HepG2 (cell line): ENCODE data around the gene TMEM198. TPM values are rescaled to one million over a fixed set of nuclear protein-coding genes. Genes with fewer than 3 reads are reported as not detected.

Experiments used
- CEBPG ChIP-seq: IDR thresholded peaks from 2 replicates; pipeline ENCODE4 v1.6.1; 2016
- ERF ChIP-seq: IDR thresholded peaks from 2 replicates; pipeline ENCODE4 v1.6.1; 2018; ENCODE audit warnings: missing biosample characterization, missing genetic modification reagents
- FIP1L1 ChIP-seq: fragments of 200-400 bp; formaldehyde crosslinking; IDR thresholded peaks from 2 replicates; pipeline ENCODE4 v1.6.1; 2018; ENCODE audit warnings: low read depth, mild to moderate bottlenecking, low read length, moderate library complexity, borderline replicate concordance; ENCODE audit not compliant: insufficient read depth
- FOXP1 ChIP-seq, 2 experiments: fragments of 450-650 bp in 1 of 2; IDR thresholded peaks; 2 replicates each; pipeline ENCODE4 v1.6.1; 2017 to 2018; ENCODE audit warnings: antibody characterized with exemption in 1 of 2
- HES4 ChIP-seq: sonication (generic); formaldehyde crosslinking; IDR thresholded peaks from 2 replicates; pipeline ENCODE4 v1.9.0; 2021; ENCODE audit warnings: mild to moderate bottlenecking, missing genetic modification reagents, borderline replicate concordance
- HNRNPUL1 ChIP-seq: fragments of 200-400 bp; formaldehyde crosslinking; IDR thresholded peaks from 2 replicates; pipeline ENCODE4 v1.6.1; 2017; ENCODE audit warnings: low read depth, mild to moderate bottlenecking, low read length, moderate library complexity
- KDM6A ChIP-seq: IDR thresholded peaks from 2 replicates; pipeline ENCODE4 v1.6.1; 2016; ENCODE audit warnings: low read depth
- KMT2B ChIP-seq: IDR thresholded peaks from 2 replicates; pipeline ENCODE4 v1.6.1; 2016; ENCODE audit warnings: missing genetic modification reagents, missing compliant biosample characterization
- MIER3 ChIP-seq: IDR thresholded peaks from 2 replicates; pipeline ENCODE4 v1.6.1; 2016; ENCODE audit warnings: missing compliant biosample characterization, borderline replicate concordance
- NKX3-1 ChIP-seq: sonication (generic); formaldehyde crosslinking; IDR thresholded peaks from 2 replicates; pipeline ENCODE4 v1.5.0; 2020; ENCODE audit warnings: missing genetic modification reagents
- NPAS2 ChIP-seq: sonication (generic); formaldehyde crosslinking; IDR thresholded peaks from 2 replicates; pipeline ENCODE4 v1.8.0; 2022; ENCODE audit warnings: mild to moderate bottlenecking, missing genetic modification reagents, borderline replicate concordance
- PBX2 ChIP-seq: IDR thresholded peaks from 2 replicates; pipeline ENCODE4 v1.6.1; 2016; ENCODE audit warnings: control low read depth
- REL ChIP-seq: sonication (generic); formaldehyde crosslinking; conservative IDR thresholded peaks from 2 replicates; pipeline ENCODE4 v1.8.0; 2022; ENCODE audit warnings: mild to moderate bottlenecking, missing genetic modification reagents, moderate library complexity
- TBP ChIP-seq: sonication (generic); formaldehyde crosslinking; IDR thresholded peaks from 2 replicates; pipeline ENCODE4 v1.5.0; 2020; ENCODE audit warnings: missing genetic modification reagents
- ZNF121 ChIP-seq: sonication (generic); formaldehyde crosslinking; IDR thresholded peaks from 2 replicates; pipeline ENCODE4 v1.5.0; 2020; ENCODE audit warnings: mild to moderate bottlenecking, missing genetic modification reagents
- ZNF138 ChIP-seq: sonication (generic); formaldehyde crosslinking; IDR thresholded peaks from 2 replicates; pipeline ENCODE4 v1.5.0; 2020; ENCODE audit warnings: mild to moderate bottlenecking, low read depth, missing genetic modification reagents
- ZNF382 ChIP-seq: sonication (generic); formaldehyde crosslinking; IDR thresholded peaks from 2 replicates; pipeline ENCODE4 v1.5.0; 2020; ENCODE audit warnings: missing genetic modification reagents, mild to moderate bottlenecking, borderline replicate concordance
- ZNF460 ChIP-seq: sonication (generic); formaldehyde crosslinking; IDR thresholded peaks from 2 replicates; pipeline ENCODE4 v1.5.1; 2020; ENCODE audit warnings: missing genetic modification reagents, mild to moderate bottlenecking, borderline replicate concordance
- ZNF713 ChIP-seq: sonication (generic); formaldehyde crosslinking; IDR thresholded peaks from 2 replicates; pipeline ENCODE4 v1.4.0; 2020; ENCODE audit warnings: mild to moderate bottlenecking, missing genetic modification reagents
- polyA plus RNA-seq, 8 experiments: library from polyadenylated mRNA; depleted of rRNA in 3 of 8; stranded (reverse) in 7 of 8; unstranded in 1 of 8; fragments of >200 nt; fragmentation: Illumina TruSeq in 4 of 8; extraction: Trizol in 4 of 8; gene quantifications; 2 replicates each; pipeline versions ENCODE4 v1.2.1 to v1.2.3, GENCODE V29; 2011 to 2016; ENCODE audit warnings: low read depth in 4 of 8, missing spikeins in 1 of 8, mixed read lengths in 1 of 8; ENCODE audit not compliant: insufficient read depth in 1 of 8
- total RNA-seq, 5 experiments: library from RNA; depleted of rRNA; stranded (reverse); fragments of >200 nt; fragmentation: Illumina TruSeq; extraction: Trizol; gene quantifications; 2 replicates each; pipeline ENCODE4 v1.2.3, GENCODE V29; 2016; ENCODE audit warnings: low read depth in 1 of 5
- TF ChIP-seq, protein P1 (sequence below): sonication (generic); formaldehyde crosslinking; IDR thresholded peaks from 2 replicates; pipeline ENCODE4 v1.4.0; 2020; ENCODE audit warnings: mild to moderate bottlenecking, missing genetic modification reagents, borderline replicate concordance
- TF ChIP-seq, protein P2 (sequence below): sonication (generic); formaldehyde crosslinking; IDR thresholded peaks from 2 replicates; pipeline ENCODE4 v1.8.1; 2022; ENCODE audit warnings: mild to moderate bottlenecking, missing genetic modification reagents
- TF ChIP-seq, protein P3 (sequence below): sonication (generic); formaldehyde crosslinking; IDR thresholded peaks from 2 replicates; pipeline ENCODE4 v1.5.1; 2020; ENCODE audit warnings: missing genetic modification reagents, mild to moderate bottlenecking, borderline replicate concordance

TMEM198 gene
- total and polyA plus RNA-seq, 2 of the 13 experiments (the other 11 are each of a cell fraction or from before 2014, with no cell fraction given) = 17.3 to 23.5 TPM

GRCh38 chr2:219576505-219577388, 32.9 kb downstream of the TMEM198 start (continued):
- TF ChIP-seq, protein P1, sequence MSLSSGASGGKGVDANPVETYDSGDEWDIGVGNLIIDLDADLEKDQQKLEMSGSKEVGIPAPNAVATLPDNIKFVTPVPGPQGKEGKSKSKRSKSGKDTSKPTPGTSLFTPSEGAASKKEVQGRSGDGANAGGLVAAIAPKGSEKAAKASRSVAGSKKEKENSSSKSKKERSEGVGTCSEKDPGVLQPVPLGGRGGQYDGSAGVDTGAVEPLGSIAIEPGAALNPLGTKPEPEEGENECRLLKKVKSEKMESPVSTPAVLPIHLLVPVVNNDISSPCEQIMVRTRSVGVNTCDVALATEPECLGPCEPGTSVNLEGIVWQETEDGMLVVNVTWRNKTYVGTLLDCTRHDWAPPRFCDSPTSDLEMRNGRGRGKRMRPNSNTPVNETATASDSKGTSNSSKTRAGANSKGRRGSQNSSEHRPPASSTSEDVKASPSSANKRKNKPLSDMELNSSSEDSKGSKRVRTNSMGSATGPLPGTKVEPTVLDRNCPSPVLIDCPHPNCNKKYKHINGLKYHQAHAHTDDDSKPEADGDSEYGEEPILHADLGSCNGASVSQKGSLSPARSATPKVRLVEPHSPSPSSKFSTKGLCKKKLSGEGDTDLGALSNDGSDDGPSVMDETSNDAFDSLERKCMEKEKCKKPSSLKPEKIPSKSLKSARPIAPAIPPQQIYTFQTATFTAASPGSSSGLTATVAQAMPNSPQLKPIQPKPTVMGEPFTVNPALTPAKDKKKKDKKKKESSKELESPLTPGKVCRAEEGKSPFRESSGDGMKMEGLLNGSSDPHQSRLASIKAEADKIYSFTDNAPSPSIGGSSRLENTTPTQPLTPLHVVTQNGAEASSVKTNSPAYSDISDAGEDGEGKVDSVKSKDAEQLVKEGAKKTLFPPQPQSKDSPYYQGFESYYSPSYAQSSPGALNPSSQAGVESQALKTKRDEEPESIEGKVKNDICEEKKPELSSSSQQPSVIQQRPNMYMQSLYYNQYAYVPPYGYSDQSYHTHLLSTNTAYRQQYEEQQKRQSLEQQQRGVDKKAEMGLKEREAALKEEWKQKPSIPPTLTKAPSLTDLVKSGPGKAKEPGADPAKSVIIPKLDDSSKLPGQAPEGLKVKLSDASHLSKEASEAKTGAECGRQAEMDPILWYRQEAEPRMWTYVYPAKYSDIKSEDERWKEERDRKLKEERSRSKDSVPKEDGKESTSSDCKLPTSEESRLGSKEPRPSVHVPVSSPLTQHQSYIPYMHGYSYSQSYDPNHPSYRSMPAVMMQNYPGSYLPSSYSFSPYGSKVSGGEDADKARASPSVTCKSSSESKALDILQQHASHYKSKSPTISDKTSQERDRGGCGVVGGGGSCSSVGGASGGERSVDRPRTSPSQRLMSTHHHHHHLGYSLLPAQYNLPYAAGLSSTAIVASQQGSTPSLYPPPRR (CRISPR knock-in tag) = peak; percentile 92
- TF ChIP-seq CEBPG (CRISPR knock-in tag) (peak; percentile 83), FOXP1 (IDR thresholded peaks at IDR 0.05) (peak; percentile 52; the same call in 1 of the 2 replicates), FOXP1 (CRISPR knock-in tag; IDR thresholded peaks at IDR 0.05) (peak; percentile 80; the same call in 1 of the 2 replicates), HNRNPUL1 (no peak), MIER3 (CRISPR knock-in tag) (peak; percentile 99), ZNF460 (CRISPR knock-in tag) (peak; percentile 73; the same call in 1 of the 2 replicates), ERF (CRISPR knock-in tag) (peak; percentile 93), ZNF138 (CRISPR knock-in tag) (no peak), NKX3-1 (no peak), FIP1L1 (0 out of 2 replicates have a peak, but pooled peaks have one; percentile 76), REL (CRISPR knock-in tag) (no peak), ZNF382 (no peak), PBX2 (peak; percentile 35; the same call in 1 of the 2 replicates), HES4 (no peak), KMT2B (CRISPR knock-in tag) (peak; percentile 59; the same call in 1 of the 2 replicates), TBP (no peak), ZNF713 (CRISPR knock-in tag) (no peak), NPAS2 (CRISPR knock-in tag) (no peak), KDM6A (CRISPR knock-in tag) (peak; percentile 64; the same call in 1 of the 2 replicates), ZNF121 (peak; percentile 60)
- TF ChIP-seq, protein P2, sequence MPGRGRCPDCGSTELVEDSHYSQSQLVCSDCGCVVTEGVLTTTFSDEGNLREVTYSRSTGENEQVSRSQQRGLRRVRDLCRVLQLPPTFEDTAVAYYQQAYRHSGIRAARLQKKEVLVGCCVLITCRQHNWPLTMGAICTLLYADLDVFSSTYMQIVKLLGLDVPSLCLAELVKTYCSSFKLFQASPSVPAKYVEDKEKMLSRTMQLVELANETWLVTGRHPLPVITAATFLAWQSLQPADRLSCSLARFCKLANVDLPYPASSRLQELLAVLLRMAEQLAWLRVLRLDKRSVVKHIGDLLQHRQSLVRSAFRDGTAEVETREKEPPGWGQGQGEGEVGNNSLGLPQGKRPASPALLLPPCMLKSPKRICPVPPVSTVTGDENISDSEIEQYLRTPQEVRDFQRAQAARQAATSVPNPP (CRISPR knock-in tag) = no peak
- TF ChIP-seq, protein P3, sequence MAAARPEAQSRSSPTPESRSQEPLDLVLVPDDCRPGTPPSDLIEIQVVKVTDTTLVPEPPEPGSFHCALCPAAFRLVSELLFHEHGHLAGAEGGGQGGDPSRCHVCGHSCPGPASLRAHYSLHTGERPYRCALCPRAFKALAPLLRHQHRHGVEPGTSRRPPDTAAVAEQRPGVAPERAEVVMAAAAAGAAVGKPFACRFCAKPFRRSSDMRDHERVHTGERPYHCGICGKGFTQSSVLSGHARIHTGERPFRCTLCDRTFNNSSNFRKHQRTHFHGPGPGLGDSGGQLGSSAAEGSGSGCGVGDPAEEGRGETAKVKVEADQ (CRISPR knock-in tag) = peak; percentile 87
